ENCODE measurements around the gene HEMGN.

Gene HEMGN

DNA sequence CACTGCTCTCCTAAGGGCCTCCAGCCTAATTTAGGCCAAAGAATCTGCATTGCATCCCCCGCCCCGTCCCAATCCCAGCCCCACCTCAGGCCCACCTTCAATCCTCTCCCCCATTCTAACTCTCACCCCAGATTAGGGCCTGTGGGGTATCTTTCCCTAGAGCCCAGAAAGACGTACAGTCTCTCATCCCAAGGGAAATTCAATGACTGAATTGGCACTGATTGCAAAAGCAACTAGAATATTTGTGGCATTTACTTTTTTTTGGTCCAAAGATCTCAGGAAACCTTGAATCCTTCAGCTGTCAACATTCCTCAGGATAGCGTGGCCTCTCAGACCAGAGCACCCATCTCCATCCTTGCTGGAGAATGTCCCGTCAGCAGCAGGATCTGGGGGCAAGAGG lies 46.2 kb downstream of the HEMGN start:
- no peak for DNase-seq

DNA sequence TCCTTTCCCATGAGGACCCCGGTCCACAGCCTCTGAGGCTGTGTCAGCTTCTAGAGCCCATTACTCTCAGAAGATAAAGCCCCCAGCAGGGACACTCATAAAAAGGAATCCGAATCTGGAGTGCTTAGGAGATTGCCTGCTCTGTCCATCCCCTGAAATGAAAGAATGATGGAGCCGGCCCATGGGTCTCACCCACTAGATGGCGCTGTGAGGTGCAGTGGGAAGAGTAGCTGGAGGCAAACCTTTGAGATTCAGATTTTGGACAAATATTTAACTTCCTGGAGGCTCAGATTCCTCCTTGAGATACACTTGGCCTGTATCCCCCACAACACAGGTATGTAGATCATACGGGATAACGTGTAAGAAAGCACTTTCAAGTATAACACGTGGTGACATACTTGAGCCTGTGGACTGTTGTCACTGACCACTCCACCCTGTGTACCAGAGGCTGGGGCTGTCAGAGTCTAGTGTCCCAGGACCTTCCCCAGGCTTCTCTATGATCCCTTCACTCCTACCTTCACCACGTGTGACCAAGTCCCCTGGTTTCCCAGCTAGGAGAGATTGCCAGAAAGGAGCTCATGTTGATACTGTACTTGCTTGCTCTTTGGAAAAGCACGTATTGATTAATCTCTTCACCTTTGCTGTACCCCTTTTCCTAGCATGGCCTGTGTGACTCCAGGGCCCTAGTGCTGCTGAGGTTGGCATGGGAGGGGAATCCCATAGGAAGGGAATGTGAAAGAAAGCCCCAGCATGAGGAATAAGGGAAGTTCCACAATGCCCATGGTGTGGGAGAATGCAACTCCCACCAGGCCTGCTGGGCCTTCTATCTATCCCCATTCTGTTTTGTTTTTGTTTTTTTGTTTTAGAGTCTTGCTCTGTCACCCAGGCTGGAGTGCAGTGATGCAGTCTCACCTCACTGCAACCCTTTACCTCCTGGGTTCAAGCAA lies 47.8 kb downstream of the HEMGN start:
- peak; percentile 72 for DNase-seq

DNA sequence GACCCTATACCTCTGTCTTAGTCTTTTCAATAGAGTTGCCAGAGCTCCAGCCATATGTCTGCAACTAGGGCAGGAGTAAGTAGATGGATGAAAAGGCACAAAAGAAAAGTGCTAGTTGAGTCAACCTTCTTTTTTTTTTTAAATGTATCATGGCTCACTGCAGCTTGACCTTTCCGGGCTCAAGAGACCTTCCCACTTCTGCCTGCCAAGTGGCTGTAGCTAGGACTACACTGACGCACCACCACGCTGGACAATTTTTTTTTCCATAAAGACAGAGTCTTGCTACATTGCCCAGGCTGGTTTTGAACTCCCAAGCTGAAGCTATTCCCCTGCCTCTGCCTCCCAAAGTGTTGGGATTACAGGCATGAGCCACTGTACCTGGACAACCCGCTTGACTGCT lies 57.6 kb downstream of the HEMGN start:
- no peak for DNase-seq

Measured in stimulated activated CD4-positive, alpha-beta T cell treated with anti-CD3 and anti-CD28 coated beads, Interleukin-4, amount 100 ng/mL, for 24 hours (primary cell).